BLaER1 treated with 17β-estradiol and CSF1 and Interleukin-3, amounts not matched to agents 10 nM and 100 nM (cell line): ENCODE measurements around the gene UCK1.
A peak's percentile ranks its signal among the peaks of the same experiment; 100 is the strongest.

Source experiments
- H3K27ac ChIP-seq, 11 experiments: shearing (Covaris generic); formaldehyde crosslinking; 2 replicates each; pipeline ENCODE4 v1.8.1; 2022
- H3K27me3 ChIP-seq, 11 experiments: shearing (Covaris generic); formaldehyde crosslinking; 2 replicates each; pipeline ENCODE4 v1.8.1; 2022
- H3K36me3 ChIP-seq, 11 experiments: shearing (Covaris generic); formaldehyde crosslinking; 2 replicates each; pipeline ENCODE4 v1.8.1; 2022
- H3K4me1 ChIP-seq, 10 experiments: shearing (Covaris generic); formaldehyde crosslinking; 2 replicates each; pipeline ENCODE4 v1.8.1; 2022
- H3K4me2 ChIP-seq, 11 experiments: shearing (Covaris generic); formaldehyde crosslinking; 2 replicates each; pipeline ENCODE4 v1.8.1; 2022
- H3K4me3 ChIP-seq, 10 experiments: shearing (Covaris generic); formaldehyde crosslinking; 2 replicates each; pipeline ENCODE4 v1.8.1; 2022
- H3K9ac ChIP-seq, 11 experiments: shearing (Covaris generic); formaldehyde crosslinking; 2 replicates each; pipeline ENCODE4 v1.8.1; 2022
- H3K9me3 ChIP-seq, 11 experiments: shearing (Covaris generic); formaldehyde crosslinking; replicated peaks in 1 of 11; 2 replicates each; pipeline ENCODE4 v1.8.1; 2022
- H4K20me1 ChIP-seq, 11 experiments: shearing (Covaris generic); formaldehyde crosslinking; 2 replicates each; pipeline ENCODE4 v1.8.1; 2022
- Cebpa-rat ChIP-seq, 11 experiments: shearing (Covaris generic); IDR thresholded peaks; 2 replicates each; pipeline ENCODE4 v1.8.1; 2022

Gene UCK1

DNA sequence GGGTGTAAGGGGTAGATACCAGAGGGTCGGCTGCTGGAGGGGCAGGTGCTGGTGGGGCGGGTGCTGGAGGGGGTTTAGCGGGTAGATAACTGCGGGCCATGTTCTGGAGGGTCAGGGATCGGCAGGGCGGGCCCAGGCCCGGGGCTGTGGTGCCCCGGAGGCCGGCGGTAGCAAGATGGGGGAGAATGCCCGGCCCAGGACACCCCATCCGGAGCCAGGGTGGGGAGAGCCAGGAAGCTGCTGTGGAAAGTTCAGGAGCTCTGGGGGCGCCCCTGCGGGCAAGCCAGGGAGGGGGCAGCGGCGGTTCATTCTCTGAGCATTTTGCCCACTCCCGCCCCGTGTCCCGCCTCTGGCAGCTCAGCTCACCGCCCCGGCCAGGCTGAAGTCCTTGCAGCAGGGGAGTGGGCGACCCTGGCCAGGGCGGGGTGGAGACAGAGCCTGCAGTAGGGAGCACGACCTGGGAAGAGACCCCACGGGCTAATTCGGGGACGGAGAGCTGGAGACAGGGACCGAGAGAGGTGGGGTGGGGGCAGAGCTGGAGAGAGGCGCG, 14.8 kb upstream of the UCK1 start:
- H3K4me2 ChIP-seq = no peak overlapping the region
- H3K27me3 ChIP-seq = peaks cover 35 to 55% (median 46%) of the 10 kb centered on the region in 11 experiments
- H3K27ac ChIP-seq = no peak overlapping the region
- H4K20me1 ChIP-seq = no peaks in the 10 kb centered on the region
- H3K9me3 ChIP-seq = peaks cover 43 to 66% (median 58%) of the 10 kb centered on the region in 11 experiments
- no peak overlapping the region; a peak in 1 of 20 replicates for H3K4me3 ChIP-seq
- no peak for TF ChIP-seq Cebpa-rat (IDR thresholded peaks at IDR 0.05)
- H3K4me1 ChIP-seq = no peaks in the 10 kb centered on the region
- no peak overlapping the region for H3K9ac ChIP-seq
- peaks cover 0 to 8% (median 0%) of the 10 kb centered on the region in 11 experiments; a peak in 2 of 22 replicates for H3K36me3 ChIP-seq

DNA sequence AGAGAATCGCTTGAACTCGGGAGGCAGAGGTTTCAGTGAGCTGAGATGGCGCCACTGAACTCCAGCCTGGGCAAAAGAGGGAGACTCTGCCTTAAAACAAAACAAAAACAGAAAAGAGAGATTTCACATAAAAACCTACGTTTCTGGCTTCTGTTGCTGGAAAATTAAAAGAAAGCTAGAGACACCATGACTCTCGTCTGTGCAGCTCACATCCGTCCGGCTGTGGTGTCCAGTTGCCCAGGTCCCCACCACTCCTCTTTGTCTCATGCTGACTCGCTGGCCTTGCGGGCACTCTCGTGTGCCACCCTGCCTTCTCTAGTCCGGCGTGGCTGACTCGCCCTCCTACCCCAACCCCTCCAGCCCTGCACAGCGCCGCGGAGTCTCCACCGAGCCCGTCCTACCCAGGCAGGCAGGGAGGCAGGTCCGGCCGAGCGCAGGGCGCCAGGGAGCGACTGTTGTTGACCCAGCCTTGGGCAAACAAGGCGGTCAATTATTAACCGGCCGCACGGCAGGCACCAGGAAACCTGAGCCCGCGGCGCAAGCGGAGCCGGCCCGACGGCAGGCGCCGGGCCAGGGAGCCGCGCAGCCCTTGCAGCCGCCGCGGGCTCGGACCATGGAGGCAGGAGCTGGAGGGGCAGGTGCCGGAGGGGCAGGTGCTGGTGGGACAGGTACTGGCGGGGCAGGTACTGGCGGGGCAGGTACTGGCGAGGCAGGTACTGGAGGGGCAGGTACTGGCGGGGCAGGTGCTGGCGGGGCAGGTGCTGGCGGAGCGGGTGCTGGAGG, 14.1 kb upstream of the UCK1 start, which contains the start of gene PRRT1B:
TSS of gene PRRT1B (plus strand) at position 521 of the 783 bp plus-strand sequence. CDS start at position 614, 93 bp downstream.
- H3K27ac ChIP-seq = no peak within 1 kb of the TSS
- no peak within 1 kb of the TSS; a peak in 1 of 20 replicates for H3K4me3 ChIP-seq
- H3K4me2 ChIP-seq = no peak within 1 kb of the TSS
- H3K27me3 ChIP-seq = peaks cover 35 to 55% (median 46%) of the 10 kb centered on the region in 11 experiments
- no peak for TF ChIP-seq Cebpa-rat (IDR thresholded peaks at IDR 0.05)
- H3K36me3 ChIP-seq = peaks cover 0 to 8% (median 0%) of the 10 kb centered on the region in 11 experiments; a peak in 2 of 22 replicates
- no peak within 1 kb of the TSS for H3K9ac ChIP-seq
- H3K4me1 ChIP-seq = no peaks in the 10 kb centered on the region
- H3K9me3 ChIP-seq = peaks cover 43 to 66% (median 58%) of the 10 kb centered on the region in 11 experiments
- H4K20me1 ChIP-seq = no peaks in the 10 kb centered on the region

DNA sequence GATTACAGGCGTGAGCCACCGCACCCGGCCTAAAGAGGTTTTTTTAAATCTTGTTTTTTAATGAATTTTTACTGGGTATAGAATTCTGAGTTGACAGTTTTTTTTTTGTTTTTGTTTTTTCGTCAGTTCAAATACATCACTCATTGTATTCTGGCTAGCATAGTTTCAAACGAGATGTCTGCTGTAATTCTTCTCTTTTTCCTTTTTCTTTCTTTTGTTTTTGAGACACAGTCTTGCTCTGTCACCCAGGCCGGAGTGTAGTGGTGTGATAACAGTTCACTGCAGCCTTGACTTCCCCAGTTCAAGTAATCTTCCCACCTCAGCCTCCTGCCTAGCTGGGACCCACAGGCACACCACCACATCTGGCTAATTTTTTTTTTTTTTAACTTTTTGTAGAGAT, 12.1 kb upstream of the UCK1 start:
- H3K27me3 ChIP-seq = peaks cover 31 to 42% (median 39%) of the 10 kb centered on the region in 11 experiments
- no peak overlapping the region for H3K27ac ChIP-seq
- no peak for TF ChIP-seq Cebpa-rat (IDR thresholded peaks at IDR 0.05)

DNA sequence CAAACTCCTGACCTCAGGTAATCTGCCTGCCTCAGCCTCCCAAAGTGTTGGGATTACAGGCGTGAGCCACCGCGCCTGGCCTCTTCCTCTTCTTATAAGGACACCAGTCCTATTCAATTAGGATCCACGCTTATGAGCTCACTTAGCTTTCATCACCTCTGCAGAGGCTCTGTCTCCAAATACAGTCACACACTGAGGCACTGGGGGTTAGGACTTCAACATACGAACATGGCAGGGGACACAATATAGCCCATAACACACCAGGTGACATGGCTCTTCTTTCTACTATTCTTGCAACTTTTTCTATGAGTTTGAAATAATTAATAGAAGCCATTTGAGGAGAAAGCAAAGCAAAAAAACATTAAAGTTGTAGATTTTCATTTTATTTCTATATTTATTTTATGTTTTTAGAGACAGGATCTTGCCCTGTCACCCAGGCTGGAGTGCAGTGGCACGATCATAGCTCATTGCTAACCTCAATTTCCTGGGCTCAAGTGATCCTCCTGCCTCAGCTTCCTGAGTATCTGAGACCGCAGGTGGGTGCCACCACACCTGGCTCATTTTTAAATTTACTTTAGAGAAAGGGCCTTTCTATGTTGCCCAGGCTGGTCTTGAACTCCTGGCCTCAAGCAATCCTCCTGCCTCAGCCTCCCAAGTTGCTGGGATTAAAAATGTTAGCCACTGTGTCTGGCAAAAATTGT, 8.3 kb upstream of the UCK1 start:
- H3K4me1 ChIP-seq = peaks cover 10 to 28% (median 23%) of the 10 kb centered on the region in 10 experiments
- peak overlapping the region in 7 of 11 experiments; percentile 9 to 52 (median 35); a peak in 10 of 22 replicates for H3K4me2 ChIP-seq
- no peak overlapping the region for H3K9ac ChIP-seq
- no peak for TF ChIP-seq Cebpa-rat (IDR thresholded peaks at IDR 0.05)
- peaks cover 0 to 5% (median under 1%) of the 10 kb centered on the region in 11 experiments; a peak in 6 of 22 replicates for H3K27me3 ChIP-seq
- peaks cover 0 to 8% (median 0%) of the 10 kb centered on the region in 11 experiments; a peak in 2 of 22 replicates for H3K36me3 ChIP-seq
- H4K20me1 ChIP-seq = no peaks in the 10 kb centered on the region
- H3K27ac ChIP-seq = no peak overlapping the region
- no peak overlapping the region for H3K4me3 ChIP-seq
- peaks cover 23 to 35% (median 31%) of the 10 kb centered on the region in 11 experiments for H3K9me3 ChIP-seq

More for the DNA sequence above, 12.1 kb upstream of the UCK1 start:
- no peak overlapping the region for H3K4me2 ChIP-seq
- no peak overlapping the region for H3K9ac ChIP-seq
- H4K20me1 ChIP-seq = no peaks in the 10 kb centered on the region
- H3K4me1 ChIP-seq = peaks cover 0 to 11% (median 9%) of the 10 kb centered on the region in 10 experiments; a peak in 12 of 20 replicates
- peaks cover 0 to 8% (median 0%) of the 10 kb centered on the region in 11 experiments; a peak in 2 of 22 replicates for H3K36me3 ChIP-seq
- H3K4me3 ChIP-seq = 0 out of 20 replicates have a peak overlapping the region, but pooled peaks of 1 of the 10 experiments have one; percentile 10
- H3K9me3 ChIP-seq = peaks cover 43 to 58% (median 52%) of the 10 kb centered on the region in 11 experiments

DNA sequence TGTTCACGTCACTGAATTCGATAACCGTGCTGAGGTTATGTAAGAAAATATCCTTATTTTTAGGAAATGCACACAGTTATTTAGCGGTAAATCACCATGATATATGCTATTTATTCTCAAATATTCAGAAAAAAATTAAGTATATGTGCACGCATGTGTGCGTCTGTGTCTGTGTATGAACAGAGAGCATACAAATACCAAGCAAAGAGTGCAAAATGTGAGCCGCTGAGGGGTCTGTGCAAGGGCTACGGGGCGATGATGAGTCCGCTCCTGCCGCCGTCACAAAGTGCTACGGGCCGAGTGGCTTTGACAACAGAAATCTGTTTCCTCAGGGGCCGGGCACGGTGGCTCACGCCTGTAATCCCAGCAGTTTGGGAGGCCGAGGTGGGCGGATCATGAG, 6.9 kb upstream of the UCK1 start:
- no peak for TF ChIP-seq Cebpa-rat (IDR thresholded peaks at IDR 0.05)
- no peaks in the 10 kb centered on the region for H3K36me3 ChIP-seq
- no peak overlapping the region for H3K9ac ChIP-seq
- no peak overlapping the region for H3K27ac ChIP-seq
- H4K20me1 ChIP-seq = no peaks in the 10 kb centered on the region
- no peak overlapping the region for H3K4me2 ChIP-seq
- peaks cover 13 to 42% (median 32%) of the 10 kb centered on the region in 10 experiments for H3K4me1 ChIP-seq
- H3K4me3 ChIP-seq = no peak overlapping the region
- H3K27me3 ChIP-seq = no peaks in the 10 kb centered on the region
- H3K9me3 ChIP-seq = peaks cover 9 to 21% (median 17%) of the 10 kb centered on the region in 11 experiments

DNA sequence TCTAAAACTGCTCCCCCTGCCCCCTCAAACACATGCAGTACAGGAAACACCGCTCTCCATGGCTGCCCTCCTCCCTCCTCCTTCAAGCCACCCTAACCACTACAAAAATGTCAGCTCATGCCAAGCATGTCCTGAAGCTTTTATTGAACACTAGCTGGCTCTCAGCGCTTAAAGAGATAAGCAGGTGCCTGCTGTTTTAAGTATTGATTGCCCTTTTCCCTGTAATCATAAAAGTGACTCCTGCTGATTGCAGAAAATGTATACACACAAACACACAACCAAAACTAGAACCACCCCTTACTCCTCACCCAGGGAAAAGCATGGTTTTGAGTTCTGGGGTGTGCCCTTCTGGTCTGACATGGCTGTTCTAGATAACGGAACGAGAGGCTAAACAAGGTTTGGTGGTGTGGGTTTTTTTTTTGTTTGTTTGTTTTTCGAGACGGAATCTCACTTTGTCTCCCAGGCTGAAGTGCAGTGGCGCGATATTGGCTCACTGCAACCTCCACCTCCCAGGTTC, 3.7 kb upstream of the UCK1 start:
- peaks cover 20 to 59% (median 45%) of the 10 kb centered on the region in 10 experiments for H3K4me1 ChIP-seq
- H3K27ac ChIP-seq = no peak overlapping the region; a peak in 1 of 22 replicates
- H4K20me1 ChIP-seq = peaks cover 0 to 8% (median 4%) of the 10 kb centered on the region in 11 experiments; a peak in 8 of 22 replicates
- peak overlapping the region; percentile 59 to 86 (median 80) for H3K4me2 ChIP-seq
- H3K36me3 ChIP-seq = peaks cover 0 to 4% (median 2%) of the 10 kb centered on the region in 11 experiments; a peak in 12 of 22 replicates
- peak overlapping the region in 4 of 11 experiments; percentile 16 to 32 (median 22); a peak in 5 of 22 replicates for H3K9ac ChIP-seq
- H3K9me3 ChIP-seq = peaks cover 0 to 7% (median 7%) of the 10 kb centered on the region in 11 experiments; a peak in 10 of 22 replicates
- H3K27me3 ChIP-seq = no peaks in the 10 kb centered on the region
- TF ChIP-seq Cebpa-rat (IDR thresholded peaks at IDR 0.05) = no peak
- no peak overlapping the region; a peak in 1 of 20 replicates for H3K4me3 ChIP-seq

DNA sequence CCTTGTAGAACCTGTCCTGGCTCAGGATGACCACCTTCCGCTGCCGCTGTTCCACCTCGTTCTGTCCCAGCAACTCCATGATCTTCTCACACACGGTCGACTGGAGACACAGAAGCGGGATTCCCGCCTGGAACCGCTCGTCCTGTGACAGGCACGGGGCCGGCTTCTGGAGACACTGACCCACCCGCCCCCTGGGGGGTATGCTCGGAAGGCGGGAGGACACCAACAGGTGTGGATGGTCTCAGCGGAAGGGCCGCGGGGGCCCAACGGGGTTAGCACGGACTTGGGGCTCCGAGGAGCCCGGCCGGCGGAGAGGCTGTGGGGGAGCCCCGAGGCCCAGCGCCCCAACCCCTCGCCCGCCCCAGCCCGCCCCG, 530 bp downstream of the UCK1 start:
- peak overlapping the region; percentile 86 to 100 (median 96) for H3K4me2 ChIP-seq
- no peaks in the 10 kb centered on the region for H3K27me3 ChIP-seq
- peaks cover 39 to 47% (median 44%) of the 10 kb centered on the region in 11 experiments for H3K36me3 ChIP-seq
- no peak for TF ChIP-seq Cebpa-rat (IDR thresholded peaks at IDR 0.05)
- H3K9ac ChIP-seq = peak overlapping the region; percentile 84 to 95 (median 91)
- peaks cover 0 to 30% (median 14%) of the 10 kb centered on the region in 11 experiments; a peak in 11 of 22 replicates for H4K20me1 ChIP-seq
- peak overlapping the region; percentile 70 to 87 (median 83) for H3K27ac ChIP-seq
- H3K9me3 ChIP-seq = no peaks in the 10 kb centered on the region
- peak overlapping the region; percentile 73 to 97 (median 86) for H3K4me3 ChIP-seq
- H3K4me1 ChIP-seq = peaks cover 42 to 53% (median 48%) of the 10 kb centered on the region in 10 experiments
